Muscle layer of duodenum (tissue), 2 donors: Measurements from ENCODE around the gene TAF11.
"Not testable (repeated sequence)": the region's sequence is repeated elsewhere in the genome, so short reads cannot be mapped to it uniquely, and the experiment has no call there.

ENCODE experiments used
- H3K27ac ChIP-seq: one replicate; pipeline ENCODE4 v1.7.0; 2013; ENCODE audit warnings: mild to moderate bottlenecking, low read length
- H3K27me3 ChIP-seq: one replicate; pipeline ENCODE4 v1.7.0; 2013; ENCODE audit warnings: low read depth, mild to moderate bottlenecking, control low read depth, low read length
- H3K36me3 ChIP-seq, 2 donors: one replicate each; pipeline ENCODE4 v1.7.0; 2013; ENCODE audit warnings: low read length in 2 of 2, control low read depth in 1 of 2, mild to moderate bottlenecking in 1 of 2; ENCODE audit not compliant: insufficient read depth in 2 of 2, control insufficient read depth in 1 of 2
- H3K4me1 ChIP-seq, 2 donors: one replicate each; pipeline ENCODE4 v1.7.0; 2013; ENCODE audit warnings: low read length in 2 of 2, mild to moderate bottlenecking in 2 of 2, control low read depth in 1 of 2, moderate library complexity in 1 of 2; ENCODE audit not compliant: insufficient read depth in 2 of 2, control insufficient read depth in 1 of 2
- H3K4me3 ChIP-seq, 2 donors: one replicate each; pipeline ENCODE4 v1.7.0; 2013; ENCODE audit warnings: low read length in 2 of 2, low read depth in 1 of 2, mild to moderate bottlenecking in 1 of 2
- H3K9me3 ChIP-seq, 2 donors: one replicate each; pipeline ENCODE4 v1.7.0; 2013; ENCODE audit warnings: low read length in 2 of 2, control low read depth in 1 of 2, mild to moderate bottlenecking in 1 of 2; ENCODE audit not compliant: control insufficient read depth in 1 of 2
- donor health status: healthy.

Gene TAF11

GRCh38 chr6:34884073-34884472 is 3.8 kb downstream of the TAF11 start:
- H3K9me3 ChIP-seq, H3K4me1 ChIP-seq, H3K27ac ChIP-seq, H3K4me3 ChIP-seq, H3K27me3 ChIP-seq: not testable (repeated sequence)
- peaks cover 14 to 18% of the 10 kb centered on the region in 2 donors for H3K36me3 ChIP-seq

DNA sequence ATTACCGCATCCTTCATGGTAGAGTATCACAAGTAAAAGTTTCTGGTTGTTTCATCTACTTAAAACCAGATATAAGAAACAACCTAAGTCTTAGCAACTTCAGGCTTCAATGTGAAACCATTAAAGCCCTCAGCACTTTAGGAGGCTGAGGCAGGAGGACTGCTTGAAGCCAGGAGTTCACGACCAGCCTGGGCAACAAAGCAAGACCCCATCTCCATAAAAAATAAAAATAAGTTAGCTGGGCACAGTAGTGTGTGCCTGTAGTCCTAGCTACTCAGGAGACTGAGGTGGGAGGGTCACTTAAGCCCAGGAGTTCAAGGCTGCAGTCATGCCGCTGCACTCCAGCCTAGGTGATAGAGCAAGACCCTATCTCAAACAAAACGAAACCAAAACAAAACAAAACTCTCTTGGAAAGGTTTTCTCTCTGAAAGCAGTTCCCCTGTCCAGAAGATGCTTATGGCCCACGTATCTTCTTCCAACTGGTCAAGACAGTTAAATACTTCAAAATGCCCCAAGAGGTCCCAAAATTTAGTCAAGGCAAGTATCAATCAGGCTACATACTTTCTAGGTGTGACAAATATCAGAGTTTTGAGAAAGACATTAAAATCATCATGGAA is 9.9 kb downstream of the TAF11 start:
- Histone ChIP-seq H3K27ac (no peak overlapping the region), H3K4me1 (no peaks in the 10 kb centered on the region), H3K36me3 (peaks cover 43 to 52% of the 10 kb centered on the region in 2 donors), H3K4me3 (no peak overlapping the region), H3K9me3 (no peaks in the 10 kb centered on the region), H3K27me3 (no peaks in the 10 kb centered on the region)

DNA sequence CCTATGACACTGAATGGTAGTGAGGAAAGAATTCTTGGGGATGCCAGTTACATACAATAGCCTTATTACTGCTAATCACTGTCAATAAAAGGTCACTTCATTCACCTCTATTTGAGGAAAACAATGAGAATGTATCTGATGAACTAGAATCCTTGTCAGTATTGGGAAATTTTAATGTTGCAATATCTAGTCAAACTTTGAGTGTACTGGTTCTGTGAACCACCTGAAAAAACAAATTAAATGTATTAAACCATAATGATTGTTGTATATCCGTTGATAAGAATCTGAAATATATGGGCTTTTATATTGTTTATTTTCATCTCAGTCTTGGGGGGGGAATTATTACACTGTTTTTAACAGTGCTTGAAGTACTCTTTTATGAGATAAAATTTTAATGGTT is 10.6 kb downstream of the TAF11 start:
- H3K9me3 ChIP-seq: no peaks in the 10 kb centered on the region
- no peak overlapping the region for H3K27ac ChIP-seq

GRCh38 chr6:34876472-34876871 is 11.4 kb downstream of the TAF11 start:
- no peak overlapping the region for H3K4me3 ChIP-seq
- peaks cover 56 to 66% of the 10 kb centered on the region in 2 donors for H3K36me3 ChIP-seq
- no peak overlapping the region for H3K27ac ChIP-seq
- H3K4me1 ChIP-seq: no peaks in the 10 kb centered on the region
- H3K27me3 ChIP-seq: no peaks in the 10 kb centered on the region
- no peaks in the 10 kb centered on the region for H3K9me3 ChIP-seq

More for the DNA sequence above, 10.6 kb downstream of the TAF11 start:
- H3K4me3 ChIP-seq: no peak overlapping the region
- H3K4me1 ChIP-seq: no peaks in the 10 kb centered on the region
- H3K36me3 ChIP-seq: peaks cover 48 to 60% of the 10 kb centered on the region in 2 donors
- H3K27me3 ChIP-seq: no peaks in the 10 kb centered on the region

DNA sequence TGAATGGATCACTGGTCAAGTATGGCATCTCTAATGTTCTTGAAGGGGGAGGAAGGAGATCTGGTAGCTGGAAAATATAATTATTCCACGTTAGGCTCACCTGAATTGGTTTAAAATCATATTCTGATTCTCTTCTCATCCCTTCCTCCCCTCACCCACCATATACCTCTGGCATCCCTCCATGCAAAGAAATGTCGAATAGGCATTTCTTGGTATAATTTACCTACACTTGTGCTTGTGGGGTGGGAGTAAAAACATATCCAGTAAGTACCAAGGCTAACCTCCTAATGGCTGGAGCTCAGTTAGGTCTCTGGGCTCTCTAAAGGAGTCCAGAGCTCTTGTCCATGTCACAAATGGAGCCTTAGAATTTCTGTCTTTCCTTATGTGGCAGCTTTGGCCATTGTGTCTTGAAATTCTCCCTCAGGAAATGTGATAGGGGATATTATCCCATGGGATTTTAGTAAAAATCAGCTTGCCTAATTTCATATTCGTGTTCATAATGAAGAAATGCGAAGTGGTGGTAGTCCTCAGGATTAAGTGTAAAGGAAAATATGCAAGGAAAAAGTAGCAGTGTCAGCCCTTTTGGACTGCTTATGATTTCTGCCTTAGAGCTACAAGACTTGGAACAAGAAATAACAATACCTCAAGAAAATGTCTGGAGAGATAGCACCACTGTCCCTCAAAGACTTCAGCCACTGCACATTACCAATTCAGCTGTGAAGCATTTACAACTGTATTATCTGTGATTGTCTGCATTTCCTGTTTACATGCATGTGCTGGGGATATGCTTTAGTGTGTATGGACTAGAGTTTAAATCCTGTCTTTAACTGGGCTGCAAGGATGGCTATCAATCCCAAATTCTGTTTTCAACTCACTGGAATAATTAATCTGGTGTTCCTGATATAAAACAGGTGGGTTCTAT is 12.3 kb downstream of the TAF11 start:
- Histone ChIP-seq H3K36me3 (peaks cover 60 to 73% of the 10 kb centered on the region in 2 donors), H3K27ac (no peak overlapping the region), H3K4me1 (no peaks in the 10 kb centered on the region), H3K4me3 (no peak overlapping the region), H3K27me3 (no peaks in the 10 kb centered on the region), H3K9me3 (no peaks in the 10 kb centered on the region)

GRCh38 chr6:34872332-34872731 is 15.5 kb downstream of the TAF11 start:
- Histone ChIP-seq H3K27me3 (no peaks in the 10 kb centered on the region), H3K9me3 (no peaks in the 10 kb centered on the region), H3K4me3 (no peak overlapping the region), H3K27ac (no peak overlapping the region), H3K4me1 (no peaks in the 10 kb centered on the region), H3K36me3 (peaks cover 56 to 62% of the 10 kb centered on the region in 2 donors)

- peaks cover 61% of the 10 kb centered on the region in 2 donors for H3K36me3 ChIP-seq
- no peak overlapping the region for H3K27ac ChIP-seq
- no peaks in the 10 kb centered on the region for H3K4me1 ChIP-seq
- no peaks in the 10 kb centered on the region for H3K9me3 ChIP-seq
- H3K4me3 ChIP-seq: no peak overlapping the region
- H3K27me3 ChIP-seq: no peaks in the 10 kb centered on the region
These were observed 16.0 kb downstream of the TAF11 start for GRCh38 chr6:34871853-34872252.

GRCh38 chr6:34867484-34867883 is 20.4 kb downstream of the TAF11 start:
- H3K27me3 ChIP-seq: no peaks in the 10 kb centered on the region
- H3K4me1 ChIP-seq: no peaks in the 10 kb centered on the region
- H3K4me3 ChIP-seq: no peak overlapping the region
- peaks cover 32 to 41% of the 10 kb centered on the region in 2 donors for H3K36me3 ChIP-seq
- H3K27ac ChIP-seq: no peak overlapping the region
- no peaks in the 10 kb centered on the region for H3K9me3 ChIP-seq

DNA sequence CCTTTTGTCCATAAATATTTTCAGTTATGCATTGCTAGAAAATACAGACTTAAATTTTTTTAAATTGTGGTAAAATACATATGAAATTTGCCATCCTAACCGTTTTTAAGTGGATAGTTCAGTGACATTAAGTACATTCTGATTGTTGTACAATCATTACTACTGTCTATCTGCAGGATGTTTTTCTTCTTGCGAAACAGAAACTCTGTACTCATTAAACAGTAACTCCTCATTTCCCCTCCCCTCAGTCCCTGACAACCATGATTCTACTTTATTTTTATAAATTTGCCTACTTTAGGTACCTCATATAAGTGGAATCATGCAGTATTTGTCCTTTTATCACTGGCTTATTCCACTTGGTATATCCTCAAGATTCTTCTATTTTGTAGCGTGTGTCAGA is 21.3 kb downstream of the TAF11 start:
- Histone ChIP-seq H3K9me3 (no peaks in the 10 kb centered on the region), H3K27me3 (no peaks in the 10 kb centered on the region), H3K4me1 (no peaks in the 10 kb centered on the region), H3K27ac (no peak overlapping the region), H3K36me3 (peaks cover 24 to 32% of the 10 kb centered on the region in 2 donors), H3K4me3 (no peak overlapping the region)

- Histone ChIP-seq H3K4me3 (no peak overlapping the region), H3K27ac (no peak overlapping the region), H3K4me1 (no peaks in the 10 kb centered on the region), H3K36me3 (peaks cover 17 to 23% of the 10 kb centered on the region in 2 donors), H3K9me3 (no peaks in the 10 kb centered on the region), H3K27me3 (no peaks in the 10 kb centered on the region)
These were observed 22.7 kb downstream of the TAF11 start for GRCh38 chr6:34865107-34865506.

GRCh38 chr6:34864007-34864406 is 23.8 kb downstream of the TAF11 start:
- no peaks in the 10 kb centered on the region for H3K27me3 ChIP-seq
- H3K36me3 ChIP-seq: peaks cover 26 to 30% of the 10 kb centered on the region in 2 donors
- H3K4me3 ChIP-seq: no peak overlapping the region
- no peak overlapping the region for H3K27ac ChIP-seq
- H3K9me3 ChIP-seq: no peaks in the 10 kb centered on the region
- no peaks in the 10 kb centered on the region for H3K4me1 ChIP-seq
